GM12865 (cell line): Measurements from ENCODE around the gene LARGE1.

Experiments
- DNase-seq: peaks from one replicate; pipeline ENCODE4 v3.0.0; 2010; ENCODE audit warnings: low read depth
- H3K4me3 ChIP-seq: 2 replicates; pipeline ENCODE4 v1.5.1; 2011; ENCODE audit warnings: mild to moderate bottlenecking, low read depth, low read length, control low read depth
- TF ChIP-seq, protein P1 (sequence below): IDR thresholded peaks from 2 replicates; pipeline ENCODE4 v1.5.1; 2011; ENCODE audit warnings: low read length, control low read depth, low read depth, inconsistent platforms; ENCODE audit not compliant: insufficient read depth; ENCODE audit errors: missing control alignments

The LARGE1 gene

GRCh38 chr22:33539202-33539901 lies 380.9 kb downstream of the LARGE1 start:
- no peak overlapping the region for H3K4me3 ChIP-seq
- DNase-seq = no peak
- TF ChIP-seq, protein P1, sequence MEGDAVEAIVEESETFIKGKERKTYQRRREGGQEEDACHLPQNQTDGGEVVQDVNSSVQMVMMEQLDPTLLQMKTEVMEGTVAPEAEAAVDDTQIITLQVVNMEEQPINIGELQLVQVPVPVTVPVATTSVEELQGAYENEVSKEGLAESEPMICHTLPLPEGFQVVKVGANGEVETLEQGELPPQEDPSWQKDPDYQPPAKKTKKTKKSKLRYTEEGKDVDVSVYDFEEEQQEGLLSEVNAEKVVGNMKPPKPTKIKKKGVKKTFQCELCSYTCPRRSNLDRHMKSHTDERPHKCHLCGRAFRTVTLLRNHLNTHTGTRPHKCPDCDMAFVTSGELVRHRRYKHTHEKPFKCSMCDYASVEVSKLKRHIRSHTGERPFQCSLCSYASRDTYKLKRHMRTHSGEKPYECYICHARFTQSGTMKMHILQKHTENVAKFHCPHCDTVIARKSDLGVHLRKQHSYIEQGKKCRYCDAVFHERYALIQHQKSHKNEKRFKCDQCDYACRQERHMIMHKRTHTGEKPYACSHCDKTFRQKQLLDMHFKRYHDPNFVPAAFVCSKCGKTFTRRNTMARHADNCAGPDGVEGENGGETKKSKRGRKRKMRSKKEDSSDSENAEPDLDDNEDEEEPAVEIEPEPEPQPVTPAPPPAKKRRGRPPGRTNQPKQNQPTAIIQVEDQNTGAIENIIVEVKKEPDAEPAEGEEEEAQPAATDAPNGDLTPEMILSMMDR = no peak

DNA sequence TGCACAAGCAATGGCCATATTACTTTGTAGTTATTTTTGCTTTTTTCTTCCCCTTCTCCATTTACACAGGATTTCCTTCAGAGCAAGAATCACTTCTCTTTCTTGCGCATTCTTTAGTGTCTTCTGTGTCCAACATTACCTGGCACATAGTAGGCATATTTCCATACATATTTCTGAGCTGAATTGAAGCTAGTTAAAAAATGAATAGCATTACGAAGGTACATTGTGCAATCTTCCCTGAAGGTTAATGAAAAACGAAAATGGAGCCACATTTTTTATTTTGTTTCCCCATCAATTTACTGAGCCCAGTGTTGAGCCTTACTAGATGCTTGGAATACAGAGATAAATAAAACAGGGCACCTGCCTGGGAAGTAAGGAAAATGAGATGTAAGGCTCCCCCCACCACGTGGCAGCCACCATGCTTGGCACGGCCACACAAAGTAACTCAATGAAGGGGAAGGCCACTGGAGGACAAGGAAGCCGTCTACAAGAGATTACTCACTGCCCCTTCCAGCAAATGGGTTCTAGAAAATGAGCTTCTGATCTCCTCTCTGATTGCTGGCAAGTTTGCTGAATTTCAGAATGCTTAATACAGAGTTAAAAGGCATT lies 381.9 kb downstream of the LARGE1 start:
- H3K4me3 ChIP-seq = no peak overlapping the region
- DNase-seq = no peak
- TF ChIP-seq, protein P1 = no peak

GRCh38 chr22:33537059-33537458 lies 383.2 kb downstream of the LARGE1 start:
- TF ChIP-seq, protein P1 = no peak
- H3K4me3 ChIP-seq = no peak overlapping the region
- DNase-seq = no peak

- DNase-seq = no peak
- TF ChIP-seq, protein P1 = no peak
- H3K4me3 ChIP-seq = no peak overlapping the region
These were observed 384.1 kb downstream of the LARGE1 start for GRCh38 chr22:33535937-33536875.

DNA sequence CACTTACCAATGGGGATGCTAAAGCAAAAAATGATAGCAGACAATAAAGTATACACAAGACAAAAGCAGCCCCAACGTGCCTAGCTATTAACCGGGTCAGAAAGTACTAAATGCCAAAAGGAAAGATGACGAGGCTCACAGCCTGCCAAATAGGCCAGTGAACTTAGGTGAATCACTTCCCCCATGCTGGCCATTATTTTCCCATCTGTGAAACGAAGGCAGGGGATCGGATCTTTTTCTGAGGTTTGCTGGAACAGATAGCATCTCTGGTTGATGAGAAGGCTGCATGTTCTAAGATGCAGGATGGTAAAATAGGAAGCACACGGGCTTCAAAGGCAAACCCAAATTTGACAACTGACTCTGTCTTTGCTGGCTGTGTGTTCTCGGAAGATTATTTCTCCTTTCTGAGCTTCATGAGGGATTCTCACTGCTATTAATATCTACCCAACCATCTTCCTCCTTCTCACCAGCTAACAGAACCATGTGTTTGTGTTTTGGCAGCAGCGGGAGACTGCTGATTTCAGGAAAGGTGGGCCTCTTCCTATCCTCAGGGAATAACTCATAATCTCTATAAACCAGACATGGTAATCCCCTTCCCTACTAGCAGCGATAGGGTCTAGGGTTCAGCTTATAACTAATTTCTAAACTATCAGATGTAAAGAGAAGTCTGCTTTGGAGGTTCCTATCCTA lies 390.7 kb downstream of the LARGE1 start:
- no peak for DNase-seq
- no peak overlapping the region for H3K4me3 ChIP-seq

DNA sequence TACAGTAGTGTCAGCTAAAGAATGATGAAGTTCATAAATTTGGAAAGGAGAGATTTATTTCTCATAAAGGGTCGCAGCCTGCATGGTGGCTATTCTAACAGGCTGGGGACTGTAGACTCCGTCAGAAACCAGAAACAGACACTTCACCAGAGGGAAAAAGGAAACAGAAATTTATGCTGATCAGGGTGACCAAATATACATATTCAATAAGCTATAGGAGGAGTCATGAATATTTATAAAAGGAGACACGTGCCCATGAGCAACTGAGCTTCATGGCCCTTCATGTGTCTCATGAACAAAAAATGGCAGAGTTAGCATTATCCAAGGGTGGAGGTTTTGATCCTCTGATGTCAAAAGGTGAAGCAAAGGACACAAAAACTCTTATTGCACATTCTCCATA lies 392.1 kb downstream of the LARGE1 start:
- TF ChIP-seq, protein P1 = no peak
- no peak for DNase-seq
- H3K4me3 ChIP-seq = no peak overlapping the region

More for the DNA sequence above, 390.7 kb downstream of the LARGE1 start:
- TF ChIP-seq, protein P1 = no peak
